ENCODE results near the gene PIKFYVE. TPM values are rescaled to one million over a fixed set of nuclear protein-coding genes. Genes with fewer than 3 reads are reported as not detected.

PIKFYVE gene
- total RNA-seq, 1 experiment from 2014 or later: 27.2 TPM

GRCh38 chr2:208295834-208296233 lies 29.8 kb downstream of the PIKFYVE start:
- no CpG with 5 or more reads among the region's 4 CpGs for WGBS (ENCODE audit: extremely low coverage, insufficient read length, low lambda C conversion rate)
- no peak overlapping the region for H4K8ac ChIP-seq (replicated peaks; ENCODE audit: insufficient read length, low read depth, low read length)
- no peak overlapping the region for H3K9ac ChIP-seq (ENCODE audit: extremely low read depth, insufficient read length, low read length)
- DNase-seq: no peak
- no peaks in the 10 kb centered on the region for H3K79me2 ChIP-seq (ENCODE audit: insufficient read depth, low read length)
- H3K4me2 ChIP-seq (ENCODE audit: insufficient read depth, insufficient read length, low read length): no peak overlapping the region
- TF ChIP-seq CTCF (conservative IDR thresholded peaks at IDR 0.05): no peak
- no peak overlapping the region for H2BK15ac ChIP-seq (ENCODE audit: low read depth, low read length)
- no peak overlapping the region for H2AK5ac ChIP-seq (ENCODE audit: insufficient read length, low read length)
- Mint-ChIP-seq H3K36me3 (ENCODE audit: insufficient read depth in 1 of 3, low read depth in 3 of 3) (peaks cover 10 to 58% (median 37%) of the 10 kb centered on the region in 3 experiments; a peak in 6 of 7 replicates), H3K27ac (no peak overlapping the region), H3K4me3 (no peak overlapping the region), H3K27me3 (ENCODE audit: low read depth) (no peaks in the 10 kb centered on the region), H3K9me3 (peaks cover 0 to 2% of the 10 kb centered on the region in 2 experiments; a peak in 2 of 5 replicates), H3K4me1 (no peaks in the 10 kb centered on the region)
- no peak overlapping the region for H3K18ac ChIP-seq (ENCODE audit: insufficient read length, low read depth, low read length)
- no peak overlapping the region for H3T11ph ChIP-seq (ENCODE audit: low read length)
- no peaks in the 10 kb centered on the region for H3K4me1 ChIP-seq (ENCODE audit: insufficient read depth, low read length)
- peaks cover 2% of the 10 kb centered on the region for H3K79me1 ChIP-seq (ENCODE audit: insufficient read depth, low read depth, low read length, poor library complexity, severe bottlenecking)
- H3K27me3 ChIP-seq (ENCODE audit: insufficient read depth, low read length): no peaks in the 10 kb centered on the region
- H3K56ac ChIP-seq (ENCODE audit: insufficient read length, low read depth, low read length): no peak overlapping the region
- no peak overlapping the region for H2BK5ac ChIP-seq (ENCODE audit: insufficient read length, low read length)
- no peak overlapping the region for H3K27ac ChIP-seq (ENCODE audit: insufficient read length, low read depth, low read length)
- H2BK12ac ChIP-seq (ENCODE audit: insufficient read length, low read depth, low read length): no peak overlapping the region
- no peak overlapping the region for H4K91ac ChIP-seq (ENCODE audit: insufficient read length, low read depth, low read length)
- no peak overlapping the region for H3K4ac ChIP-seq (ENCODE audit: low read depth, low read length)
- H3K23me2 ChIP-seq (ENCODE audit: insufficient read length, low read depth, low read length, poor library complexity, severe bottlenecking): no peaks in the 10 kb centered on the region
- no peak overlapping the region for H3K14ac ChIP-seq (ENCODE audit: insufficient read depth, low read length)
- H3K9me3 ChIP-seq (ENCODE audit: control insufficient read depth, low read depth, low read length): no peaks in the 10 kb centered on the region
- no peaks in the 10 kb centered on the region for H4K20me1 ChIP-seq (ENCODE audit: control insufficient read depth, insufficient read depth, insufficient read length)
- H2BK120ac ChIP-seq (ENCODE audit: low read depth, low read length, poor library complexity, severe bottlenecking): no peak overlapping the region
- H4K5ac ChIP-seq (ENCODE audit: insufficient read length, low read depth, low read length): no peak overlapping the region
- H2AFZ ChIP-seq (ENCODE audit: low read length): no peak overlapping the region
- no peak overlapping the region for H3K23ac ChIP-seq (ENCODE audit: insufficient read length, low read depth, low read length)
- no peak overlapping the region for H2BK20ac ChIP-seq (ENCODE audit: low read depth, low read length, poor library complexity, severe bottlenecking)
